HepG2 (cell line): ENCODE data around the gene GSDME. TPM values are rescaled to one million over a fixed set of nuclear protein-coding genes. Genes with fewer than 3 reads are reported as not detected.

Experiments used
- ARHGAP35 ChIP-seq: sonication (generic); formaldehyde crosslinking; IDR thresholded peaks from 2 replicates; pipeline ENCODE4 v1.9.0; 2022; ENCODE audit warnings: mild to moderate bottlenecking, inconsistent platforms, moderate library complexity, missing genetic modification reagents, borderline replicate concordance
- BCL6 ChIP-seq: IDR thresholded peaks from 2 replicates; pipeline ENCODE4 v1.6.1; 2016; ENCODE audit warnings: missing genetic modification reagents, missing compliant biosample characterization
- CENPT ChIP-seq: sonication (generic); formaldehyde crosslinking; IDR thresholded peaks from 2 replicates; pipeline ENCODE4 v1.8.0; 2022; ENCODE audit warnings: low read depth, mild to moderate bottlenecking, moderate library complexity, missing genetic modification reagents
- GATAD1 ChIP-seq: IDR thresholded peaks from 2 replicates; pipeline ENCODE4 v1.6.1; 2016; ENCODE audit warnings: missing genetic modification reagents, missing compliant biosample characterization
- HDAC6 ChIP-seq: fragments of 200-600 bp; sonication (generic); IDR thresholded peaks from 2 replicates; pipeline ENCODE4 v1.7.0; 2017; ENCODE audit warnings: mild to moderate bottlenecking, antibody characterized with exemption, low read length, low read depth
- HOXD1 ChIP-seq: sonication (generic); formaldehyde crosslinking; IDR thresholded peaks from 2 replicates; pipeline ENCODE4 v1.5.0; 2020; ENCODE audit warnings: missing genetic modification reagents
- KDM4B ChIP-seq: sonication (generic); formaldehyde crosslinking; IDR thresholded peaks from 2 replicates; pipeline ENCODE4 v1.4.0; 2020; ENCODE audit warnings: missing genetic modification reagents
- MBNL3 ChIP-seq: fragments of 250-450 bp; sonication (Bioruptor Pico); conservative IDR thresholded peaks from 2 replicates; pipeline ENCODE4 v1.8.0; 2022; ENCODE audit warnings: mild to moderate bottlenecking, inconsistent platforms
- MED13 ChIP-seq: sonication (generic); formaldehyde crosslinking; IDR thresholded peaks from 2 replicates; pipeline ENCODE4 v1.5.0; 2020; ENCODE audit warnings: missing genetic modification reagents
- PHF21A ChIP-seq: sonication (generic); formaldehyde crosslinking; IDR thresholded peaks from 2 replicates; pipeline ENCODE4 v1.5.0; 2020; ENCODE audit warnings: mild to moderate bottlenecking, missing genetic modification reagents
- PRDM15 ChIP-seq: sonication (generic); formaldehyde crosslinking; IDR thresholded peaks from 2 replicates; pipeline ENCODE4 v1.4.0; 2020; ENCODE audit warnings: missing genetic modification reagents
- PTBP1 ChIP-seq: fragments of 200-400 bp; formaldehyde crosslinking; IDR thresholded peaks from 2 replicates; pipeline ENCODE4 v1.6.1; 2018; ENCODE audit warnings: low read length, low read depth; ENCODE audit not compliant: poor library complexity, severe bottlenecking
- RCOR2 ChIP-seq: IDR thresholded peaks from 2 replicates; pipeline ENCODE4 v1.6.1; 2016; ENCODE audit warnings: missing biosample characterization, missing genetic modification reagents
- RXRA ChIP-seq: sonication (generic); formaldehyde crosslinking; IDR thresholded peaks from 2 replicates; pipeline ENCODE4 v1.5.1; 2020; ENCODE audit warnings: missing genetic modification reagents
- SKI ChIP-seq: fragments of 450-650 bp; IDR thresholded peaks from one replicate; pipeline ENCODE4 v1.6.1; 2018; ENCODE audit warnings: mild to moderate bottlenecking; ENCODE audit not compliant: partially characterized antibody
- SMARCC2 ChIP-seq: fragments of 450-650 bp; IDR thresholded peaks from 2 replicates; pipeline ENCODE4 v1.6.1; 2017; ENCODE audit warnings: antibody characterized with exemption, mild to moderate bottlenecking
- TOE1 ChIP-seq: sonication (generic); formaldehyde crosslinking; IDR thresholded peaks from 2 replicates; pipeline ENCODE4 v1.4.0; 2020; ENCODE audit warnings: mild to moderate bottlenecking, missing genetic modification reagents
- ZFX ChIP-seq: sonication (generic); formaldehyde crosslinking; IDR thresholded peaks from 2 replicates; pipeline ENCODE4 v1.4.0; 2020; ENCODE audit warnings: mild to moderate bottlenecking, low read depth, missing genetic modification reagents, moderate library complexity
- ZNF230 ChIP-seq: sonication (generic); formaldehyde crosslinking; IDR thresholded peaks from 2 replicates; pipeline ENCODE4 v1.4.0; 2020; ENCODE audit warnings: mild to moderate bottlenecking, missing genetic modification reagents
- ZNF263 ChIP-seq: sonication (generic); formaldehyde crosslinking; IDR thresholded peaks from 2 replicates; pipeline ENCODE4 v1.4.0; 2020; ENCODE audit warnings: missing genetic modification reagents
- ZNF333 ChIP-seq: sonication (generic); formaldehyde crosslinking; IDR thresholded peaks from 2 replicates; pipeline ENCODE4 v1.4.0; 2020; ENCODE audit warnings: mild to moderate bottlenecking, missing genetic modification reagents, borderline replicate concordance
- ZNF614 ChIP-seq: IDR thresholded peaks from 2 replicates; pipeline ENCODE4 v1.6.1; 2018; ENCODE audit warnings: missing biosample characterization, missing genetic modification reagents, inconsistent platforms, borderline replicate concordance
- ZNF878 ChIP-seq: sonication (generic); formaldehyde crosslinking; IDR thresholded peaks from 2 replicates; pipeline ENCODE4 v1.8.1; 2023; ENCODE audit warnings: mild to moderate bottlenecking, missing genetic modification reagents, moderate library complexity
- polyA plus RNA-seq, 8 experiments: library from polyadenylated mRNA; depleted of rRNA in 3 of 8; stranded (reverse) in 7 of 8; unstranded in 1 of 8; fragments of >200 nt; fragmentation: Illumina TruSeq in 4 of 8; extraction: Trizol in 4 of 8; gene quantifications; 2 replicates each; pipeline versions ENCODE4 v1.2.1 to v1.2.3, GENCODE V29; 2011 to 2016; ENCODE audit warnings: low read depth in 4 of 8, missing spikeins in 1 of 8, mixed read lengths in 1 of 8; ENCODE audit not compliant: insufficient read depth in 1 of 8
- total RNA-seq, 5 experiments: library from RNA; depleted of rRNA; stranded (reverse); fragments of >200 nt; fragmentation: Illumina TruSeq; extraction: Trizol; gene quantifications; 2 replicates each; pipeline ENCODE4 v1.2.3, GENCODE V29; 2016; ENCODE audit warnings: low read depth in 1 of 5
- TF ChIP-seq, protein P1 (sequence below), 2 experiments: sonication (generic) in 1 of 2; formaldehyde crosslinking in 1 of 2; IDR thresholded peaks; 2 replicates each; pipeline versions ENCODE4 v1.5.1 to v1.6.1; 2011 to 2020; ENCODE audit warnings: borderline replicate concordance in 1 of 2, low read depth in 1 of 2, low read length in 1 of 2, mild to moderate bottlenecking in 1 of 2, missing genetic modification reagents in 1 of 2, moderate library complexity in 1 of 2

Gene GSDME
- total and polyA plus RNA-seq, 2 of the 13 experiments (the other 11 are each of a cell fraction or from before 2014, with no cell fraction given), result 19.2 to 28.2 TPM

GRCh38 chr7:24757353-24758275, at the start of gene GSDME (continued):
- no peak for TF ChIP-seq PTBP1
- no peak for TF ChIP-seq BCL6 (CRISPR knock-in tag)
- TF ChIP-seq GATAD1 (CRISPR knock-in tag), result peak; percentile 18; the same call in 1 of the 2 replicates
- TF ChIP-seq MBNL3 (CRISPR knock-in tag), result no peak
- no peak for TF ChIP-seq HOXD1 (CRISPR knock-in tag)
- peak; percentile 66 for TF ChIP-seq SKI
- TF ChIP-seq PHF21A (CRISPR knock-in tag), result no peak; the same call in 1 of the 2 replicates
- peak; percentile 88 for TF ChIP-seq PRDM15 (CRISPR knock-in tag)
- TF ChIP-seq ARHGAP35, result no peak
- no peak for TF ChIP-seq TOE1 (CRISPR knock-in tag)
- TF ChIP-seq ZNF614 (CRISPR knock-in tag), result peak; percentile 38; the same call in 1 of the 2 replicates
- TF ChIP-seq MED13, result no peak
- TF ChIP-seq CENPT (CRISPR knock-in tag), result no peak
- peak; percentile 68; the same call in 1 of the 2 replicates for TF ChIP-seq ZFX (CRISPR knock-in tag)
- TF ChIP-seq ZNF263 (CRISPR knock-in tag), result no peak
- TF ChIP-seq, protein P1, sequence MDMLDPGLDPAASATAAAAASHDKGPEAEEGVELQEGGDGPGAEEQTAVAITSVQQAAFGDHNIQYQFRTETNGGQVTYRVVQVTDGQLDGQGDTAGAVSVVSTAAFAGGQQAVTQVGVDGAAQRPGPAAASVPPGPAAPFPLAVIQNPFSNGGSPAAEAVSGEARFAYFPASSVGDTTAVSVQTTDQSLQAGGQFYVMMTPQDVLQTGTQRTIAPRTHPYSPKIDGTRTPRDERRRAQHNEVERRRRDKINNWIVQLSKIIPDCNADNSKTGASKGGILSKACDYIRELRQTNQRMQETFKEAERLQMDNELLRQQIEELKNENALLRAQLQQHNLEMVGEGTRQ (IDR thresholded peaks at IDR 0.05; ENCODE audit: low read depth, low read length), result no peak
- TF ChIP-seq, protein P1 (CRISPR knock-in tag; IDR thresholded peaks at IDR 0.05; ENCODE audit: borderline replicate concordance), result no peak
- no peak for TF ChIP-seq RCOR2 (CRISPR knock-in tag)
- 0 out of 2 replicates have a peak, but pooled peaks have one; percentile 51 for TF ChIP-seq ZNF230 (CRISPR knock-in tag)
- TF ChIP-seq KDM4B (CRISPR knock-in tag), result no peak
- no peak for TF ChIP-seq ZNF333 (CRISPR knock-in tag)
- TF ChIP-seq RXRA (CRISPR knock-in tag), result peak; percentile 5; the same call in 1 of the 2 replicates
- no peak for TF ChIP-seq SMARCC2
- TF ChIP-seq HDAC6, result no peak
- no peak for TF ChIP-seq ZNF878
